Mucosa of rectum (tissue), 2 donors: ENCODE measurements around the gene ANTXR2.

Experiments used
- H3K27ac ChIP-seq, 2 donors: one replicate each; pipeline ENCODE4 v1.7.0; 2013; ENCODE audit warnings: inconsistent platforms in 2 of 2, low read depth in 2 of 2, low read length in 2 of 2
- H3K27me3 ChIP-seq, 2 donors: one replicate each; pipeline ENCODE4 v1.7.0; 2013; ENCODE audit warnings: low read length in 2 of 2; ENCODE audit not compliant: control insufficient read depth in 2 of 2, insufficient read depth in 2 of 2
- H3K36me3 ChIP-seq, 2 donors: one replicate each; pipeline ENCODE4 v1.7.0; 2013; ENCODE audit warnings: low read length in 2 of 2; ENCODE audit not compliant: control insufficient read depth in 2 of 2, insufficient read depth in 2 of 2
- H3K4me1 ChIP-seq, 2 donors: one replicate each; pipeline ENCODE4 v1.7.0; 2013; ENCODE audit warnings: low read length in 2 of 2, mild to moderate bottlenecking in 1 of 2; ENCODE audit not compliant: control insufficient read depth in 2 of 2, insufficient read depth in 2 of 2
- H3K4me3 ChIP-seq, 2 donors: one replicate each; pipeline ENCODE4 v1.7.0; 2013; ENCODE audit warnings: low read length in 2 of 2
- H3K9ac ChIP-seq, 2 donors: one replicate each; pipeline ENCODE4 v1.7.0; 2013; ENCODE audit warnings: low read length in 2 of 2, low read depth in 1 of 2, mild to moderate bottlenecking in 1 of 2
- H3K9me3 ChIP-seq, 2 donors: one replicate each; pipeline ENCODE4 v1.7.0; 2013; ENCODE audit warnings: low read length in 2 of 2; ENCODE audit not compliant: control insufficient read depth in 2 of 2
- donor health status: healthy.
- donor health status: Normal muscosa, but diverticular disease.

Gene ANTXR2

DNA sequence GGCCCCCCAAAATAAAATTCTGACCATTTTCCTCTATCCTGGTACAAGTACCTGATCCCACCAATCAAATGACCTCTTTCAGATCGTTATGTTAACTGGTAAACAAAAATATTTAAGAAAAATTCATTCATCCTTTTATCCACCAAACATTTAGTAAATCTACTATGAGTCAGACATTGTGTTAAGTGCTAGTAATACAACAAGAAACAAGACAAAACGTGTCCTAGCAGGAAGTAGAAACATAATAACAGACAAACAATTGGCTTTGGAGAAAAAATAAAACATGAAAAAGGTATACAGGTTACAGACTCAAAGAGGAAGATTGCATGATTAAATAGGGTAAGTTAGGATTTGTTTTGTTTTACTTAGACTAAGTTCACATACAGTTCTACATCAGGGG, 43.7 kb downstream of the ANTXR2 start:
- Histone ChIP-seq H3K36me3 (peaks cover 47 to 57% of the 10 kb centered on the region in 2 donors), H3K27ac (no peak overlapping the region), H3K27me3 (no peaks in the 10 kb centered on the region), H3K4me3 (no peak overlapping the region), H3K9ac (no peak overlapping the region), H3K4me1 (no peaks in the 10 kb centered on the region), H3K9me3 (no peaks in the 10 kb centered on the region)

DNA sequence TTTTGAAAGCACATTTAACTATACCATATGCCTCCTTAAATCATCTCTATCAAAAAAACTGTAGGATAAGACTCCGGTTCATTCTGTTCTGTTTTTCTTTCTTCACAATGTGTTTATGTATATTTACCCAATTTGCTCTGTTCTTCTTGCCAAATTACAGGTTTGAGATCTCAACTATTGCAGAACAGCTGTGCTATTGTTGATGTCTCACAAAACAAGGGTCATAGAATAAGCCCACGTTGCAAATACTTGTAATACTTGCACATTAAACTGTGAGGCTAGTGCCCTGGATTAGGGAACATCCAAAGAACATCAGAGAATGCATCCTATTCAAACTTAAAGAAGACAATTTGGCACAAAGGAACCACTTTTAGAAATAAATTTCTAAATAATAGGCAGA, 45.4 kb downstream of the ANTXR2 start:
- Histone ChIP-seq H3K36me3 (peaks cover 44 to 57% of the 10 kb centered on the region in 2 donors), H3K4me1 (no peaks in the 10 kb centered on the region), H3K27me3 (no peaks in the 10 kb centered on the region), H3K9me3 (no peaks in the 10 kb centered on the region), H3K9ac (no peak overlapping the region), H3K27ac (no peak overlapping the region), H3K4me3 (no peak overlapping the region)

DNA sequence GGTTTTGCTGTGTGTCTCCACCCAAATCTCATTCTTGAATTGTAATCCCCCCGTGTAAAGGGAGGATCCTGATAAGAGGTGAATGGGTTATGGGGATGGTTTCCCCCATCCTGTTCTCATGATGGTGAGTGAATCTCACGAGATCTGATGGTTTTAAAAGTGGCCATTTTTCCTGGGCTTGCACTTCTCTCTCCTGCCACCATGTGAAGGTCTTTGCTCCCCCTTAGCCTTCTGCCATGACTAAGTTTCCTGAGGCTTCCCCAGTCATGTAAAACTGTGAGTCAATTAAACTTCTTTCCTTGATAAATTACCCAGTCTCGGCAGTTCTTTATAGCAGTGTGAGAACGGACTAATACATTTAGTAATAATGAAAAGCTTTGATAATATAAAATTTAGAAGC, 46.9 kb downstream of the ANTXR2 start:
- Histone ChIP-seq H3K9ac (no peak overlapping the region), H3K27ac (no peak overlapping the region), H3K4me3 (no peak overlapping the region), H3K27me3 (no peaks in the 10 kb centered on the region), H3K36me3 (peaks cover 41 to 59% of the 10 kb centered on the region in 2 donors), H3K4me1 (no peaks in the 10 kb centered on the region), H3K9me3 (no peaks in the 10 kb centered on the region)

DNA sequence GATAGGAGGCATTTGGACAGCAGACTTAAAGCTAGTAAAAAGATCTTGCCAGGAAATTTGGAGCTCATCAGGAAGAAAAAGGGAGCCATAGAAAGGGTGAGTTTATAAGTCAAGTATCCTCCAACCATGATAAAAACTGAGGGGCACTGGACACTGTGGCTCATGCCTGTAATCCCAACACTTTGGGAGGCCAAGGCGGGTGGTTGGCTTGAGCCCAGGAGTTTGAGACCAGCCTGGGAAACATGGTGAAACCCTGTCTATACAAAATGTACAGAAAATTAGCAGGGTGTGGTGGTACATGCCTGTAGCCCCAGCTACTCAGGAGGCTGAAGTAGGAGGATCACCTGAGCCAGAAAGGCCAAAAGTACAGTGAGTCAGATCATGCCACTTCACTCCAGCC, 48.7 kb downstream of the ANTXR2 start:
- Histone ChIP-seq H3K9ac (no peak overlapping the region), H3K4me1 (no peaks in the 10 kb centered on the region), H3K36me3 (peaks cover 30 to 42% of the 10 kb centered on the region in 2 donors), H3K27ac (no peak overlapping the region), H3K4me3 (no peak overlapping the region), H3K27me3 (no peaks in the 10 kb centered on the region), H3K9me3 (no peaks in the 10 kb centered on the region)

DNA sequence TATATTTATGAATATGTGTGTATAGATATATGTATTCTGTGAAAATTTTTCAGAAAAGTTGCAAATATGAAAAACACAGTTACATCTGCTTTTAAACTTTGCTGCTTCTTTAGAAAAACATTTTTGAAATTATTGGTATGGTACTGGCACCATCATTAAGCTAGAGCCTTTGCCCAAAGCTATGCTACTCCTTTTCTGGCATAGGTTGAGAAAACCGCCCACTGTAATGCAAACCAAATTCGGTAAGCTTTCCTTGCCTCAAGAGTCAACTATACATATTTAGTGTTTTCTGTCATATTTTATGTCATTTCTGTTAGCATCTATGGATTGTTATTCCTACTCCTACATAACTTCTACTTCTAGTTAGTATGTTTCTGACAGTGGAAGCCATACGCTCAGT, 50.7 kb downstream of the ANTXR2 start:
- no peaks in the 10 kb centered on the region for H3K4me1 ChIP-seq
- H3K4me3 ChIP-seq: no peak overlapping the region
- no peaks in the 10 kb centered on the region for H3K27me3 ChIP-seq
- H3K27ac ChIP-seq: no peak overlapping the region
- peaks cover 18 to 37% of the 10 kb centered on the region in 2 donors for H3K36me3 ChIP-seq
- H3K9me3 ChIP-seq: no peaks in the 10 kb centered on the region
- H3K9ac ChIP-seq: no peak overlapping the region

DNA sequence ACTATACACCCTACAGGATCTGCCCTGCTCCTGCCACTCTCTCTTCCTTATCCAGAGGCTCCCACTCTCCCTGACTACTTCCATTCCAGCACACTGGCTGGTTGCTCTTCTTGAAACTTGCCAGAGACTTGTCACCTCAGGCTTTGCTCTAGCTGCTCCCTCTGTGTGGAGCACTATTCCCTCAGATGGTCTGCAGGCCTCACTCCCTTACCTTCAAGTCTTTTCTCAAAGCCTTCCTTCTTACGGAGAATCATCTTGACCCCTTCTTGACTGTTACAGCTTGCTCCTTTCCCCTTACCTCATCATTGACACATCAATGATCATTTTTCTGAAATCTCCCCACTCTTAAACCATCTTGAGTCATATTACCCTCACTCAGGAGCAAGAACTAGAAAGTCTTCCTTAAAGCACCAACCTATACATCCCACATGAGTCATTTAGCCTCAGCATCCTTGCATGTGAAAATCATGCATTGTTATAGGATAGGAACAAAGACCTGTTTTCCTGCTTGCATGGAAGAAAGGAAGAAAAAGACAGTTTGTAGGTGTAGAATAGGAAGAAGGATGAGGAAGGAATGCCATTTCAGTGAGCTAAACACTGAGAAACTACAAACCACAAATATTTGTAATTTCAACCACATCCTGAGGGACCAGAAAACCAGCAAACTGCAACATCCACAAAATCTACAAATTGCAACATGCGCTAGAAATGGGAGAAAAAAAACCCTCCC, 55.7 kb downstream of the ANTXR2 start:
- Histone ChIP-seq H3K4me1 (peaks cover 0 to 2% of the 10 kb centered on the region in 2 donors), H3K4me3 (no peak overlapping the region), H3K36me3 (peaks cover 2 to 25% of the 10 kb centered on the region in 2 donors), H3K9me3 (no peaks in the 10 kb centered on the region), H3K27ac (no peak overlapping the region), H3K27me3 (no peaks in the 10 kb centered on the region), H3K9ac (no peak overlapping the region)

DNA sequence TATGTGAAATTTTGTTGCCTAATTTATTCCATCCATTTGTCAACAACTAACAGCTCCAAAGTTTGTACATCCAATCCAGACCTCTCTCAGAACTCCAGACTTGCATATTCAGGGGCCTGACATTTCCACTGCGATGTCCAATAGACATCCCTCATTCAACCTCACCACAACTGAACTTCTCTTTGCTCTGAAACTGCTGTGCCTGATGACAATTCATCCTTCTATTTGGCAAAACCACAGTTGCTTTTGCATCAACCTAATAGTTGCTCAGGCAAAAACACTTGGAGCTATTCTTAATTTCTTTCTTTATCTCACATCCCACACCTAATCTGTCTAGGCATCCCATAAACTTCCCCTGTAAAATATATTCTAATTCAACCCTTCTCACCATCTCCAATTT, 56.5 kb downstream of the ANTXR2 start:
- Histone ChIP-seq H3K27me3 (no peaks in the 10 kb centered on the region), H3K9me3 (no peaks in the 10 kb centered on the region), H3K4me3 (no peak overlapping the region), H3K36me3 (peaks cover 2 to 19% of the 10 kb centered on the region in 2 donors), H3K4me1 (peaks cover 0 to 2% of the 10 kb centered on the region in 2 donors), H3K27ac (no peak overlapping the region), H3K9ac (no peak overlapping the region)

DNA sequence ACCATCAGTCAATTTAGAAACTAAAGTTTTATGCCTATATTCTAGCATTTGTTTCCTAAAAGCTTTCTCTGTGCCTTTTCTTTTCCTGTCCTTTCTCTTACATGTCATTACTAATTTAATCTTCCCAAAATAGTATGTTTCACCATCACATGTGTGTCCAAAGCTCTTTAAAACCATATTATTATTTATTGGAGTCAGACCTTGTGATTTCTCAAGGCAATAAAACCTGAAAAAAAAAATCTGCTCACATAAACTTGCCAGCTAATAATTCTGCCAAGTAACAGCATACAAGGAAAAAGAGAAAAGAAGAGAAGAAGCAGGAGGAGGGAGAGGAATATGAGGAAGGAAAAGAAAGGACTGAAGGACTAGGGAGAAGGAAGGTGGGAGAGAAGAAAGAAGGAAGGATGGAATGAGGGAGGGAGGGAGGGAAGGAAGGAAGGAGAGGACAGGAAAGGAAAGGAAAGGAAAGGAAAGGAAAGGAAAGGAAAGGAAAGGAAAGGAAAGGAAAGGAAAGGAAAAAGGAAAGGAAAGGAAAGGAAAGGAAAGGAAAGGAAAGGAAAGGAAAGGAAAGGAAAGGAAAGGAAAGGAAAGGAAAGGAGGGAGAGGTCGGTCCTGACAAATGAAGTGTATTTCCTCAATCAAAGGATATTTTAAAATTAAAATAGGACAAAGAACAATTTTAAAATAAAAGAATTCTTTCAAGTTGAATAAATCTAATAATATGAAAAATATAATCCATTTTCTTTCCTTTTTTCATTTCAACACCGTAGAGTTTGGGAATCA, 57.4 kb downstream of the ANTXR2 start:
- Histone ChIP-seq H3K4me3 (no peak overlapping the region), H3K27ac (no peak overlapping the region), H3K9ac (no peak overlapping the region), H3K9me3 (no peaks in the 10 kb centered on the region), H3K27me3 (no peaks in the 10 kb centered on the region), H3K4me1 (peaks cover 0 to 2% of the 10 kb centered on the region in 2 donors), H3K36me3 (peaks cover 2 to 19% of the 10 kb centered on the region in 2 donors)

DNA sequence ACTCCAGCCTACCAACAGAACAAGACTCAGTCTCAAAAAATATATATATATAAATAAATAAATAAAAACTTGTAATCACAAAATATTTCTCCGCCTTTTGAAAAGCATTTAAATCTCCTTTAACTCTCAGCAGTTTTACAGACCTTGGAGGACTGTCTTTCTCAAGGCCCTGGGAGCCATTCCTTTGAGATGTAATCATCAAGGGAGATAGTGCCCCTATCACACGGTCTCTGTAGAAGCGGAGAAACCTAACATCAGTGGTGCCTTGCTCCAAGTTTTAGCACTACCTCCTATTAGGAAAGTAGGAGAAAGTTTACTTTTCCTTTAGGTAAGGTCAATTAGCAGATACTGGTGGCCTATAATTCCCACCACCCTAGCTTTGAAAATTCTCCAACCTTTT, 58.5 kb downstream of the ANTXR2 start:
- H3K27ac ChIP-seq: no peak overlapping the region
- H3K4me3 ChIP-seq: no peak overlapping the region
- no peak overlapping the region for H3K9ac ChIP-seq
- H3K4me1 ChIP-seq: peaks cover 0 to 2% of the 10 kb centered on the region in 2 donors
- no peaks in the 10 kb centered on the region for H3K27me3 ChIP-seq
- H3K36me3 ChIP-seq: peaks cover 6 to 19% of the 10 kb centered on the region in 2 donors
- no peaks in the 10 kb centered on the region for H3K9me3 ChIP-seq

DNA sequence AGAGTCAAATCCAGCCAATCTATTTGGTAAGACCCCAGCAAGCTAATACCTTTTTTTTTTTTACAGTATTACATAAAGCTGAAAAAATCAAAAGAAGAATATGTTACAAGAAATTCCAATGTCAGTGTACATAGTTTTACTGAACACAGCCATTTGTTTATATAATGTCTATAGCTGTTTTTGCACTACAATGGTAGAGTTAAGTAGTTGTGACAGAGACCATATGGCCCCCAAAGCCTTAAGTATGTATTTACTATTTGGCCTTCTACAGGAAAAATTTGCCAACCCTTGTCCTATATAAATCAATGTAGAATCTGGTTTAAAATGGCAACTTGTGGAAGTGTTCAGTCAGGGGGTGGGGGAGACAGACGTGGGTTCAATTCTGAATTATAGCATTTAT, 60.7 kb downstream of the ANTXR2 start:
- no peaks in the 10 kb centered on the region for H3K27me3 ChIP-seq
- H3K36me3 ChIP-seq: peaks cover 13 to 31% of the 10 kb centered on the region in 2 donors
- peaks cover 0 to 2% of the 10 kb centered on the region in 2 donors for H3K4me1 ChIP-seq
- no peak overlapping the region for H3K9ac ChIP-seq
- H3K9me3 ChIP-seq: no peaks in the 10 kb centered on the region
- H3K27ac ChIP-seq: no peak overlapping the region
- no peak overlapping the region for H3K4me3 ChIP-seq
